ENCODE data around the gene SYT14. TPM values are rescaled to one million over a fixed set of nuclear protein-coding genes. Genes with fewer than 3 reads are reported as not detected.

SYT14 gene
- total RNA-seq, 2 donors from 2014 or later: not detected

- no peak overlapping the region for H3K27ac ChIP-seq
- no peak for DNase-seq (ENCODE audit: low spot score)
- no peaks in the 10 kb centered on the region for H3K9me3 ChIP-seq
- H3K4me1 ChIP-seq (ENCODE audit: control insufficient read depth in 1 of 2, low read depth in 2 of 2): no peaks in the 10 kb centered on the region
- no peak for ATAC-seq (ENCODE audit: insufficient number of reproducible peaks, low FRiP score, low read depth)
- no peaks in the 10 kb centered on the region for H3K27me3 ChIP-seq (replicated peaks; ENCODE audit: insufficient read depth)
- H3K4me3 ChIP-seq: no peak overlapping the region
- no peaks in the 10 kb centered on the region for H3K36me3 ChIP-seq
- no peak for TF ChIP-seq CTCF (IDR thresholded peaks at IDR 0.05)
Observed at GRCh38 chr1:210144736-210145135, 206.7 kb downstream of the SYT14 start.

GRCh38 chr1:210151052-210151672, 213.1 kb downstream of the SYT14 start:
- ATAC-seq (ENCODE audit: insufficient number of reproducible peaks, low FRiP score, low read depth) (no peak), DNase-seq (ENCODE audit: low spot score) (no peak)
- no peak for TF ChIP-seq CTCF (IDR thresholded peaks at IDR 0.05)
- no peaks in the 10 kb centered on the region for H3K9me3 ChIP-seq
- H3K27me3 ChIP-seq (replicated peaks; ENCODE audit: insufficient read depth): no peaks in the 10 kb centered on the region
- no peaks in the 10 kb centered on the region for H3K36me3 ChIP-seq
- no peak overlapping the region for H3K4me3 ChIP-seq
- no peak overlapping the region for H3K27ac ChIP-seq
- peaks cover 0 to 4% of the 10 kb centered on the region in 2 donors for H3K4me1 ChIP-seq (ENCODE audit: control insufficient read depth in 1 of 2, low read depth in 2 of 2)

GRCh38 chr1:210159211-210159610, 221.2 kb downstream of the SYT14 start:
- no peak for TF ChIP-seq CTCF (IDR thresholded peaks at IDR 0.05)
- DNase-seq (ENCODE audit: low spot score): no peak

GRCh38 chr1:210170220-210170619, 232.2 kb downstream of the SYT14 start:
- Histone ChIP-seq H3K27ac (no peak overlapping the region), H3K36me3 (no peaks in the 10 kb centered on the region), H3K27me3 (replicated peaks; ENCODE audit: insufficient read depth) (no peaks in the 10 kb centered on the region), H3K4me3 (no peak overlapping the region), H3K9me3 (no peaks in the 10 kb centered on the region), H3K4me1 (ENCODE audit: control insufficient read depth in 1 of 2, low read depth in 2 of 2) (no peaks in the 10 kb centered on the region)
- TF ChIP-seq CTCF (IDR thresholded peaks at IDR 0.05): no peak
- no peak for ATAC-seq (ENCODE audit: insufficient number of reproducible peaks, low FRiP score, low read depth)
- no peak for DNase-seq (ENCODE audit: low spot score)

More at GRCh38 chr1:210159211-210159610, 221.2 kb downstream of the SYT14 start:
- H3K36me3 ChIP-seq: no peaks in the 10 kb centered on the region
- H3K9me3 ChIP-seq: no peaks in the 10 kb centered on the region
- no peaks in the 10 kb centered on the region for H3K27me3 ChIP-seq (replicated peaks; ENCODE audit: insufficient read depth)
- H3K27ac ChIP-seq: no peak overlapping the region
- no peak for ATAC-seq (ENCODE audit: insufficient number of reproducible peaks, low FRiP score, low read depth)
- H3K4me3 ChIP-seq: no peak overlapping the region
- H3K4me1 ChIP-seq (ENCODE audit: control insufficient read depth in 1 of 2, low read depth in 2 of 2): no peaks in the 10 kb centered on the region

GRCh38 chr1:210174133-210174532, 236.1 kb downstream of the SYT14 start:
- no peak overlapping the region for H3K4me3 ChIP-seq
- ATAC-seq (ENCODE audit: insufficient number of reproducible peaks, low FRiP score, low read depth): no peak
- H3K4me1 ChIP-seq (ENCODE audit: control insufficient read depth in 1 of 2, low read depth in 2 of 2): no peaks in the 10 kb centered on the region
- no peak for DNase-seq (ENCODE audit: low spot score)
- no peaks in the 10 kb centered on the region for H3K27me3 ChIP-seq (replicated peaks; ENCODE audit: insufficient read depth)
- H3K27ac ChIP-seq: no peak overlapping the region
- no peaks in the 10 kb centered on the region for H3K9me3 ChIP-seq
- no peaks in the 10 kb centered on the region for H3K36me3 ChIP-seq
- no peak for TF ChIP-seq CTCF (IDR thresholded peaks at IDR 0.05)
